ENCODE measurements around the gene ELP2.
"Not testable (repeated sequence)": the region's sequence is repeated elsewhere in the genome, so short reads cannot be mapped to it uniquely, and the experiment has no call there.

The ELP2 gene

GRCh38 chr18:36160959-36161371 is 31.3 kb downstream of the ELP2 start:
- no peak for DNase-seq

- no peak for DNase-seq
Observed at GRCh38 chr18:36162981-36163380, 33.3 kb downstream of the ELP2 start.

GRCh38 chr18:36167692-36168218 is 38.1 kb downstream of the ELP2 start:
- DNase-seq, result no peak

GRCh38 chr18:36168296-36168695 is 38.6 kb downstream of the ELP2 start:
- not testable (repeated sequence) for DNase-seq

- DNase-seq, result no peak
Observed at GRCh38 chr18:36169938-36170337, 40.2 kb downstream of the ELP2 start.

GRCh38 chr18:36175481-36175880 is 45.8 kb downstream of the ELP2 start:
- no peak for DNase-seq

GRCh38 chr18:36176177-36176584 is 46.5 kb downstream of the ELP2 start:
- no peak for DNase-seq

- DNase-seq, result no peak
Observed at GRCh38 chr18:36176711-36177110, 47.0 kb downstream of the ELP2 start.

GRCh38 chr18:36177913-36178312 is 48.2 kb downstream of the ELP2 start:
- DNase-seq, result no peak

GRCh38 chr18:36179562-36180355 is 50.1 kb downstream of the ELP2 start:
- DNase-seq, result no peak

- DNase-seq, result no peak
Observed at GRCh38 chr18:36181441-36181840, 51.7 kb downstream of the ELP2 start.

GRCh38 chr18:36181898-36182506 is 52.3 kb downstream of the ELP2 start:
- no peak for DNase-seq

- no peak for DNase-seq
Observed at GRCh38 chr18:36183033-36183432, 53.3 kb downstream of the ELP2 start.

- DNase-seq, result no peak
Observed at GRCh38 chr18:36183987-36184386, 54.3 kb downstream of the ELP2 start.

- no peak for DNase-seq
Observed at GRCh38 chr18:36185157-36185556, 55.5 kb downstream of the ELP2 start.

GRCh38 chr18:36185901-36186460 is 56.3 kb downstream of the ELP2 start:
- no peak for DNase-seq

GRCh38 chr18:36186461-36187192 is 56.9 kb downstream of the ELP2 start:
- DNase-seq, result no peak

- DNase-seq, result peak; percentile 31
Observed at GRCh38 chr18:36187193-36187825, 57.6 kb downstream of the ELP2 start, which contains the start of gene MOCOS. TSS of gene MOCOS (plus strand) at chr18:36187497. CDS start at chr18:36187540, 43 bp downstream.

- no peak for DNase-seq
Observed at GRCh38 chr18:36187826-36188721, 58.4 kb downstream of the ELP2 start.

GRCh38 chr18:36188916-36189315 is 59.2 kb downstream of the ELP2 start:
- no peak for DNase-seq

GRCh38 chr18:36189486-36189885 is 59.8 kb downstream of the ELP2 start:
- no peak for DNase-seq

- no peak for DNase-seq
Observed at GRCh38 chr18:36191286-36191685, 61.6 kb downstream of the ELP2 start.

Data from CD4-positive, alpha-beta T cell treated with Interleukin-17A for 1 hour (primary cell).